GM13976 (cell line): ENCODE measurements around the gene CCDC86.

Experiments
- DNase-seq: peaks from one replicate; pipeline ENCODE4 v3.0.0; 2012; ENCODE audit warnings: low spot score
- CTCF ChIP-seq: IDR thresholded peaks from 2 replicates; pipeline ENCODE4 v1.5.1; 2012; ENCODE audit warnings: borderline replicate concordance, mild to moderate bottlenecking; ENCODE audit not compliant: insufficient read depth; ENCODE audit errors: extremely low read depth, missing control alignments, control extremely low read depth
- in situ Hi-C: fragments of 300-500 bp; cut with MboI; formaldehyde crosslinking; loops from one replicate; pipeline ENCODE4 v1.12.0; 2022; ENCODE audit warnings: low sequenced_read_pairs, mixed read lengths, inconsistent platforms; ENCODE audit not compliant: unreplicated experiment

Gene CCDC86

GRCh38 chr11:60863550-60864521 lies 21.9 kb downstream of the CCDC86 start:
- DNase-seq = no peak
- no peak for TF ChIP-seq CTCF
- in situ Hi-C loops = no loop called here

- no peak for DNase-seq
- no peak for TF ChIP-seq CTCF
- in situ Hi-C loops = no loop called here
These were observed 23.1 kb downstream of the CCDC86 start for GRCh38 chr11:60864856-60865513.

- in situ Hi-C loops = no loop called here
- TF ChIP-seq CTCF = no peak
- no peak for DNase-seq
These were observed 25.3 kb downstream of the CCDC86 start, which contains the start of gene ZP1 for GRCh38 chr11:60866911-60867870. ZP1 (plus strand) TSS chr11:60867542; CDS start chr11:60867562, 20 bp downstream.

GRCh38 chr11:60867871-60868681 lies 26.2 kb downstream of the CCDC86 start:
- in situ Hi-C loops = no loop called here
- no peak for TF ChIP-seq CTCF
- DNase-seq = no peak

GRCh38 chr11:60868682-60869450 lies 27.0 kb downstream of the CCDC86 start:
- no peak for TF ChIP-seq CTCF
- in situ Hi-C loops = no loop called here
- no peak for DNase-seq
